ENCODE results near the gene TPX2. TPM values are rescaled to one million over a fixed set of nuclear protein-coding genes. Genes with fewer than 3 reads are reported as not detected.

Gene TPX2
- polyA plus RNA-seq, 1 of the 3 experiments (the other 2 are of a cell fraction), result 17.1 TPM

DNA sequence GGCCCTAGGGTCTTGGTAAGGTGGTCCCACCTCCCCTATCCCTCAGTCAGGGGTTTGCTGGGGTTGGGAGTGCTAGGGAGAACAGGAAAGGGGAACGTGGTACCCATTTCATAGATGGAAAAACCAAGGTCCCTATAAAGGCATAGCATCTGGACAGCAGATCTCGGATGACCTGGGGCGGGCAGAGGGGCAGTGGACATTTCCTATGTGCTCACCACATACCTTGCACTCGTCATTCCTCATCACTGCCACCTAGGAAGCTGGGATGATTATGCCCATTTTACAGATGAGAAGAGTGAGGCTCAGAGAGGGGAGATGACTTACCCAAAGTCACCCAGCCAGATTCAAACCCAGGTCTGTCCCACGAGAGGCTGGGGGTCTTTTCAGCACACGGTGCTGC, 92.1 kb downstream of the TPX2 start:
- no peaks in the 10 kb centered on the region for H4K20me1 ChIP-seq (ENCODE audit: insufficient read depth)
- peaks cover 9% of the 10 kb centered on the region for H3F3A ChIP-seq (replicated peaks; ENCODE audit: insufficient read depth)
- H3K9ac ChIP-seq, result no peak overlapping the region
- H3K9me3 ChIP-seq, result no peaks in the 10 kb centered on the region
- TF ChIP-seq JUND (IDR thresholded peaks at IDR 0.05), result no peak
- TF ChIP-seq RFX5 (IDR thresholded peaks at IDR 0.05; ENCODE audit: low read length), result no peak
- TF ChIP-seq SMC3 (IDR thresholded peaks at IDR 0.05; ENCODE audit: low read depth, low read length), result no peak
- no peak for TF ChIP-seq ELF1 (IDR thresholded peaks at IDR 0.05)
- TF ChIP-seq NRF1 (IDR thresholded peaks at IDR 0.05; ENCODE audit: low read depth, low read length), result no peak
- TF ChIP-seq EZH2phosphoT487 (IDR thresholded peaks at IDR 0.05; ENCODE audit: borderline replicate concordance, low read depth), result no peak
- TF ChIP-seq, protein P1, sequence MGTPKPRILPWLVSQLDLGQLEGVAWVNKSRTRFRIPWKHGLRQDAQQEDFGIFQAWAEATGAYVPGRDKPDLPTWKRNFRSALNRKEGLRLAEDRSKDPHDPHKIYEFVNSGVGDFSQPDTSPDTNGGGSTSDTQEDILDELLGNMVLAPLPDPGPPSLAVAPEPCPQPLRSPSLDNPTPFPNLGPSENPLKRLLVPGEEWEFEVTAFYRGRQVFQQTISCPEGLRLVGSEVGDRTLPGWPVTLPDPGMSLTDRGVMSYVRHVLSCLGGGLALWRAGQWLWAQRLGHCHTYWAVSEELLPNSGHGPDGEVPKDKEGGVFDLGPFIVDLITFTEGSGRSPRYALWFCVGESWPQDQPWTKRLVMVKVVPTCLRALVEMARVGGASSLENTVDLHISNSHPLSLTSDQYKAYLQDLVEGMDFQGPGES (IDR thresholded peaks at IDR 0.05; ENCODE audit: low read depth, low read length), result no peak
- no peak for TF ChIP-seq USF2 (IDR thresholded peaks at IDR 0.05; ENCODE audit: borderline replicate concordance, low read depth, low read length)
- no peak for TF ChIP-seq CHD2 (IDR thresholded peaks at IDR 0.05; ENCODE audit: low read length, partially characterized antibody)
- TF ChIP-seq, protein P2, sequence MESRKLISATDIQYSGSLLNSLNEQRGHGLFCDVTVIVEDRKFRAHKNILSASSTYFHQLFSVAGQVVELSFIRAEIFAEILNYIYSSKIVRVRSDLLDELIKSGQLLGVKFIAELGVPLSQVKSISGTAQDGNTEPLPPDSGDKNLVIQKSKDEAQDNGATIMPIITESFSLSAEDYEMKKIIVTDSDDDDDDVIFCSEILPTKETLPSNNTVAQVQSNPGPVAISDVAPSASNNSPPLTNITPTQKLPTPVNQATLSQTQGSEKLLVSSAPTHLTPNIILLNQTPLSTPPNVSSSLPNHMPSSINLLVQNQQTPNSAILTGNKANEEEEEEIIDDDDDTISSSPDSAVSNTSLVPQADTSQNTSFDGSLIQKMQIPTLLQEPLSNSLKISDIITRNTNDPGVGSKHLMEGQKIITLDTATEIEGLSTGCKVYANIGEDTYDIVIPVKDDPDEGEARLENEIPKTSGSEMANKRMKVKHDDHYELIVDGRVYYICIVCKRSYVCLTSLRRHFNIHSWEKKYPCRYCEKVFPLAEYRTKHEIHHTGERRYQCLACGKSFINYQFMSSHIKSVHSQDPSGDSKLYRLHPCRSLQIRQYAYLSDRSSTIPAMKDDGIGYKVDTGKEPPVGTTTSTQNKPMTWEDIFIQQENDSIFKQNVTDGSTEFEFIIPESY (IDR thresholded peaks at IDR 0.05; ENCODE audit: borderline replicate concordance, low read depth), result no peak
- no peak for TF ChIP-seq NFIC (IDR thresholded peaks at IDR 0.05; ENCODE audit: borderline replicate concordance)
- no peaks in the 10 kb centered on the region for H3K36me3 ChIP-seq (replicated peaks in 1 of 2; ENCODE audit: control insufficient read depth in 1 of 2, insufficient read depth in 2 of 2, low read length in 1 of 2)
- H3K79me2 ChIP-seq (ENCODE audit: insufficient read depth), result no peaks in the 10 kb centered on the region
- WGBS (ENCODE audit: low lambda C conversion rate), result 91% methylated on average over 6 of the region's 6 CpGs
- no peak overlapping the region for H2AFZ ChIP-seq (ENCODE audit: low read depth)
- no peak overlapping the region for H3K4me3 ChIP-seq (ENCODE audit: low read depth in 2 of 2, low read length in 1 of 2)
- DNase-seq, result peak; percentile 9
- H3K4me2 ChIP-seq, result no peak overlapping the region
- no peak overlapping the region for H3K27ac ChIP-seq (ENCODE audit: low read depth in 2 of 2, low read length in 1 of 2)
- peaks cover 8 to 21% of the 10 kb centered on the region in 2 experiments; a peak in 3 of 4 replicates for H3K4me1 ChIP-seq (ENCODE audit: control insufficient read depth in 1 of 2, insufficient read depth in 2 of 2, low read depth in 1 of 2, low read length in 1 of 2)
- CTCF ChIA-PET, result interaction anchor here (1.8 to 15.5 kb wide), 4 partner anchors 7 to 107 kb away, joined by 5 to 174 read pairs (median 44); partner anchors contain the start of gene FOXS1
- no peaks in the 10 kb centered on the region for H3K9me2 ChIP-seq
- POLR2A ChIA-PET, result no interaction called here
- no peaks in the 10 kb centered on the region for H3K27me3 ChIP-seq (ENCODE audit: insufficient read depth)

GRCh38 chr20:31831771-31832306, 92.7 kb downstream of the TPX2 start:
- Histone ChIP-seq H3K27me3 (ENCODE audit: insufficient read depth) (no peaks in the 10 kb centered on the region), H3K9me2 (no peaks in the 10 kb centered on the region), H3K9ac (no peak overlapping the region), H4K20me1 (ENCODE audit: insufficient read depth) (no peaks in the 10 kb centered on the region), H3K4me1 (ENCODE audit: control insufficient read depth in 1 of 2, insufficient read depth in 2 of 2, low read depth in 1 of 2, low read length in 1 of 2) (peaks cover 15 to 27% of the 10 kb centered on the region in 2 experiments; a peak in 3 of 4 replicates), H2AFZ (ENCODE audit: low read depth) (no peak overlapping the region), H3K27ac (ENCODE audit: low read depth in 2 of 2, low read length in 1 of 2) (no peak overlapping the region), H3K9me3 (no peaks in the 10 kb centered on the region), H3K4me2 (no peak overlapping the region), H3K36me3 (replicated peaks in 1 of 2; ENCODE audit: control insufficient read depth in 1 of 2, insufficient read depth in 2 of 2, low read length in 1 of 2) (no peaks in the 10 kb centered on the region), H3K79me2 (ENCODE audit: insufficient read depth) (no peaks in the 10 kb centered on the region), H3F3A (replicated peaks; ENCODE audit: insufficient read depth) (peaks cover 9% of the 10 kb centered on the region), H3K4me3 (ENCODE audit: low read depth in 2 of 2, low read length in 1 of 2) (no peak overlapping the region)
- WGBS (ENCODE audit: low lambda C conversion rate), result 96% methylated on average over 10 of the region's 17 CpGs
- ChIA-PET POLR2A (no interaction called here), CTCF (interaction anchor here (0.7 to 15.5 kb wide), 6 partner anchors 7 to 625 kb away, joined by 3 to 174 read pairs (median 10); partner anchors contain the start of gene FOXS1)
- peak; percentile 16 for DNase-seq
- TF ChIP-seq MEF2A (IDR thresholded peaks at IDR 0.05; ENCODE audit: borderline replicate concordance, low read depth), result no peak
- no peak for TF ChIP-seq RAD21 (IDR thresholded peaks at IDR 0.05; ENCODE audit: low read length)
- TF ChIP-seq, protein P3, sequence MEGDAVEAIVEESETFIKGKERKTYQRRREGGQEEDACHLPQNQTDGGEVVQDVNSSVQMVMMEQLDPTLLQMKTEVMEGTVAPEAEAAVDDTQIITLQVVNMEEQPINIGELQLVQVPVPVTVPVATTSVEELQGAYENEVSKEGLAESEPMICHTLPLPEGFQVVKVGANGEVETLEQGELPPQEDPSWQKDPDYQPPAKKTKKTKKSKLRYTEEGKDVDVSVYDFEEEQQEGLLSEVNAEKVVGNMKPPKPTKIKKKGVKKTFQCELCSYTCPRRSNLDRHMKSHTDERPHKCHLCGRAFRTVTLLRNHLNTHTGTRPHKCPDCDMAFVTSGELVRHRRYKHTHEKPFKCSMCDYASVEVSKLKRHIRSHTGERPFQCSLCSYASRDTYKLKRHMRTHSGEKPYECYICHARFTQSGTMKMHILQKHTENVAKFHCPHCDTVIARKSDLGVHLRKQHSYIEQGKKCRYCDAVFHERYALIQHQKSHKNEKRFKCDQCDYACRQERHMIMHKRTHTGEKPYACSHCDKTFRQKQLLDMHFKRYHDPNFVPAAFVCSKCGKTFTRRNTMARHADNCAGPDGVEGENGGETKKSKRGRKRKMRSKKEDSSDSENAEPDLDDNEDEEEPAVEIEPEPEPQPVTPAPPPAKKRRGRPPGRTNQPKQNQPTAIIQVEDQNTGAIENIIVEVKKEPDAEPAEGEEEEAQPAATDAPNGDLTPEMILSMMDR (IDR thresholded peaks at IDR 0.05), result no peak
- no peak for TF ChIP-seq REST (IDR thresholded peaks at IDR 0.05; ENCODE audit: low read depth, low read length)
- no peak for TF ChIP-seq USF2 (IDR thresholded peaks at IDR 0.05; ENCODE audit: borderline replicate concordance, low read depth, low read length)
- TF ChIP-seq SMC3 (IDR thresholded peaks at IDR 0.05; ENCODE audit: low read depth, low read length), result no peak
- TF ChIP-seq JUND (IDR thresholded peaks at IDR 0.05), result no peak
- TF ChIP-seq YY1 (IDR thresholded peaks at IDR 0.05; ENCODE audit: low read depth), result no peak
